Fibroblast of lung (primary cell): ENCODE results near the gene FAM184B. TPM values are rescaled to one million over a fixed set of nuclear protein-coding genes. Genes with fewer than 3 reads are reported as not detected.
A peak's percentile ranks its signal among the peaks of the same experiment; 100 is the strongest.

Source experiments
- DNase-seq, 2 donors: peaks; one replicate each; pipeline versions ENCODE4 v3.0.0 to v3.0.0-alpha.2; 2010; ENCODE audit warnings: low read depth in 2 of 2
- H2AFZ ChIP-seq: 2 replicates; pipeline ENCODE4 v1.5.1; 2012; ENCODE audit warnings: low read length, control low read depth, inconsistent platforms
- H3K27ac ChIP-seq: 2 replicates; pipeline ENCODE4 v1.5.1; 2011; ENCODE audit warnings: low read length, control low read depth; ENCODE audit not compliant: insufficient read depth
- H3K27me3 ChIP-seq: 2 replicates; pipeline ENCODE4 v1.5.1; 2011; ENCODE audit warnings: mild to moderate bottlenecking, low read length; ENCODE audit not compliant: control insufficient read depth, insufficient read depth
- H3K36me3 ChIP-seq: 2 replicates; pipeline ENCODE4 v1.5.1; 2011; ENCODE audit warnings: low read length; ENCODE audit not compliant: control insufficient read depth, insufficient read depth
- H3K4me1 ChIP-seq: 2 replicates; pipeline ENCODE4 v1.5.1; 2011; ENCODE audit warnings: low read length; ENCODE audit not compliant: control insufficient read depth, insufficient read depth; ENCODE audit errors: extremely low read depth
- H3K4me2 ChIP-seq: 2 replicates; pipeline ENCODE4 v1.5.1; 2011; ENCODE audit warnings: low read length, control low read depth; ENCODE audit not compliant: insufficient read depth; ENCODE audit errors: extremely low read depth
- H3K4me3 ChIP-seq, 4 experiments: fragments of 200-600 bp in 1 of 4; sonication (generic) in 1 of 4; replicated peaks in 1 of 4; 2 replicates each; pipeline ENCODE4 v1.5.1; 2011 to 2016; ENCODE audit warnings: low read length in 4 of 4, low read depth in 3 of 4, mild to moderate bottlenecking in 3 of 4, control low read depth in 2 of 4, inconsistent platforms in 1 of 4, mixed read lengths in 1 of 4; ENCODE audit not compliant: insufficient read depth in 1 of 4; ENCODE audit errors: control extremely low read depth in 1 of 4
- H3K79me2 ChIP-seq: 2 replicates; pipeline ENCODE4 v1.5.1; 2012; ENCODE audit warnings: mild to moderate bottlenecking, low read length, inconsistent platforms; ENCODE audit not compliant: control insufficient read depth, insufficient read depth
- H3K9ac ChIP-seq: 2 replicates; pipeline ENCODE4 v1.5.1; 2011; ENCODE audit warnings: mild to moderate bottlenecking, low read length, control low read depth; ENCODE audit not compliant: insufficient read depth
- H3K9me3 ChIP-seq: 2 replicates; pipeline ENCODE4 v1.5.1; 2012; ENCODE audit warnings: low read depth, low read length; ENCODE audit not compliant: control insufficient read depth, insufficient read depth
- H4K20me1 ChIP-seq: 2 replicates; pipeline ENCODE4 v1.5.1; 2011; ENCODE audit warnings: low read length; ENCODE audit not compliant: control insufficient read depth, insufficient read depth; ENCODE audit errors: extremely low read depth
- EZH2 ChIP-seq: IDR thresholded peaks from 2 replicates; pipeline ENCODE4 v1.5.1; 2012; ENCODE audit warnings: low read length, control low read depth, mild to moderate bottlenecking; ENCODE audit errors: missing control alignments
- polyA plus RNA-seq, 2 donors: library from polyadenylated mRNA; depleted of rRNA in 1 of 2; stranded (reverse) in 1 of 2; unstranded in 1 of 2; fragments of >200 nt; gene quantifications; 2 replicates each; pipeline ENCODE4 v1.2.1, GENCODE V29; 2011 to 2012; ENCODE audit warnings: missing spikeins in 1 of 2
- total RNA-seq: library from RNA; depleted of rRNA; stranded (reverse); fragments of >200 nt; gene quantifications from 2 replicates; pipeline ENCODE4 v1.2.1, GENCODE V29; 2014
- TF ChIP-seq, protein P1 (sequence below), 2 donors: IDR thresholded peaks in 1 of 2; conservative IDR thresholded peaks in 1 of 2; 1 replicate in 1 of 2; 2 replicates in 1 of 2; pipeline ENCODE4 v1.5.1; 2011 to 2012; ENCODE audit warnings: low read length in 2 of 2, control low read depth in 1 of 2, inconsistent platforms in 1 of 2, low read depth in 1 of 2, mild to moderate bottlenecking in 1 of 2

The FAM184B gene
- total and polyA plus RNA-seq, 2 donors (not counting 1 experiment from before 2014, with no cell fraction given), result not detected

DNA sequence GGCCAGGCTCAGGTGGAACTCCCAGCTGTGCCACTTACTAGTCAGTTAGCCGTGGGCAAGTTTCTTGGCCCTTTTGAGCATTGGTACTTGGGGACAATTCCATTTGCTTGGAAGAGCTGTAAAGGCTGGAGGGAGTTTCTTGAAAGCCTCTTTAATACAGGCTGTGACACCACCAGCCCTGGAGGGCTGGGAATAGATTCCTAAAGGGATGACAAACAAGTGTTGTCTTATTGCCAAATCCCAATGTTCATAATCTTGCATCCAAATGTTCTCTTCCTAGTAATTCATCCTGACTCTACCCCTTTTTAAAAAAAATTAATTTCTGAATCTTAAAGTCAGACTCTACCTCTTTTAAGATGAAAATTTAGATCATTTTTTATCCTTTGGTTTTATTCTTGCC is 181.6 kb downstream of the FAM184B start:
- no peak overlapping the region for H2AFZ ChIP-seq
- H4K20me1 ChIP-seq, result no peaks in the 10 kb centered on the region
- TF ChIP-seq EZH2, result no peak
- TF ChIP-seq, protein P1, sequence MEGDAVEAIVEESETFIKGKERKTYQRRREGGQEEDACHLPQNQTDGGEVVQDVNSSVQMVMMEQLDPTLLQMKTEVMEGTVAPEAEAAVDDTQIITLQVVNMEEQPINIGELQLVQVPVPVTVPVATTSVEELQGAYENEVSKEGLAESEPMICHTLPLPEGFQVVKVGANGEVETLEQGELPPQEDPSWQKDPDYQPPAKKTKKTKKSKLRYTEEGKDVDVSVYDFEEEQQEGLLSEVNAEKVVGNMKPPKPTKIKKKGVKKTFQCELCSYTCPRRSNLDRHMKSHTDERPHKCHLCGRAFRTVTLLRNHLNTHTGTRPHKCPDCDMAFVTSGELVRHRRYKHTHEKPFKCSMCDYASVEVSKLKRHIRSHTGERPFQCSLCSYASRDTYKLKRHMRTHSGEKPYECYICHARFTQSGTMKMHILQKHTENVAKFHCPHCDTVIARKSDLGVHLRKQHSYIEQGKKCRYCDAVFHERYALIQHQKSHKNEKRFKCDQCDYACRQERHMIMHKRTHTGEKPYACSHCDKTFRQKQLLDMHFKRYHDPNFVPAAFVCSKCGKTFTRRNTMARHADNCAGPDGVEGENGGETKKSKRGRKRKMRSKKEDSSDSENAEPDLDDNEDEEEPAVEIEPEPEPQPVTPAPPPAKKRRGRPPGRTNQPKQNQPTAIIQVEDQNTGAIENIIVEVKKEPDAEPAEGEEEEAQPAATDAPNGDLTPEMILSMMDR (conservative IDR thresholded peaks at IDR 0.05 in 1 of 2, IDR thresholded peaks at IDR 0.05 in 1 of 2; ENCODE audit: low read depth in 1 of 2, low read length in 2 of 2), result no peak
- H3K9ac ChIP-seq, result no peak overlapping the region
- no peaks in the 10 kb centered on the region for H3K79me2 ChIP-seq
- no peaks in the 10 kb centered on the region for H3K9me3 ChIP-seq
- no peaks in the 10 kb centered on the region for H3K27me3 ChIP-seq
- DNase-seq, result no peak
- no peaks in the 10 kb centered on the region for H3K36me3 ChIP-seq
- H3K27ac ChIP-seq, result no peak overlapping the region
- no peak overlapping the region for H3K4me2 ChIP-seq
- no peak overlapping the region for H3K4me3 ChIP-seq
- no peaks in the 10 kb centered on the region for H3K4me1 ChIP-seq

DNA sequence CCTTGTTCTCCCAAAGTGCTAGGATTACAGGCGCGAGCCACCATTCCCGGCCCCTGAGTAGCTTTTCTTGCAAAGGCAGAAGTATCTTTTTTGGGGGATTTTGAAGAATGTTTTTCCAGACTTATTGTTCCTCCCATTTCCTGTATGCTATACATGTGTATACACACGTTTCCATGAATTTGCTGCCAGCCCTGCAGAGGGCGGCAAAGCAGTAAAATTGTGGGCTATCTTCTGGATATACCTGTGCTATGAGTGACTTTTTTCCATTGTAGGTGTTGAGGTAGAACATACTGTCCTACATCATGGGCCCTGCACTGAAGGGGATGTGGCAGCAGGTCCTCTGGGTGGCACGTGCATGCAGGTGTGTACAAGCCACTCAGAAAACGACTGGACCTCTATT is 183.9 kb downstream of the FAM184B start:
- no peak overlapping the region for H3K9ac ChIP-seq
- no peaks in the 10 kb centered on the region for H3K27me3 ChIP-seq
- H3K4me2 ChIP-seq, result no peak overlapping the region
- TF ChIP-seq, protein P1 (conservative IDR thresholded peaks at IDR 0.05 in 1 of 2, IDR thresholded peaks at IDR 0.05 in 1 of 2; ENCODE audit: low read depth in 1 of 2, low read length in 2 of 2), result peak in 1 of 2 donors; percentile 37
- TF ChIP-seq EZH2, result no peak
- H3K27ac ChIP-seq, result no peak overlapping the region
- H4K20me1 ChIP-seq, result no peaks in the 10 kb centered on the region
- H3K4me1 ChIP-seq, result no peaks in the 10 kb centered on the region
- H3K79me2 ChIP-seq, result no peaks in the 10 kb centered on the region
- DNase-seq, result peak in 1 of 2 donors; percentile 8
- no peak overlapping the region for H2AFZ ChIP-seq
- H3K4me3 ChIP-seq, result no peak overlapping the region
- H3K9me3 ChIP-seq, result no peaks in the 10 kb centered on the region
- no peaks in the 10 kb centered on the region for H3K36me3 ChIP-seq

DNA sequence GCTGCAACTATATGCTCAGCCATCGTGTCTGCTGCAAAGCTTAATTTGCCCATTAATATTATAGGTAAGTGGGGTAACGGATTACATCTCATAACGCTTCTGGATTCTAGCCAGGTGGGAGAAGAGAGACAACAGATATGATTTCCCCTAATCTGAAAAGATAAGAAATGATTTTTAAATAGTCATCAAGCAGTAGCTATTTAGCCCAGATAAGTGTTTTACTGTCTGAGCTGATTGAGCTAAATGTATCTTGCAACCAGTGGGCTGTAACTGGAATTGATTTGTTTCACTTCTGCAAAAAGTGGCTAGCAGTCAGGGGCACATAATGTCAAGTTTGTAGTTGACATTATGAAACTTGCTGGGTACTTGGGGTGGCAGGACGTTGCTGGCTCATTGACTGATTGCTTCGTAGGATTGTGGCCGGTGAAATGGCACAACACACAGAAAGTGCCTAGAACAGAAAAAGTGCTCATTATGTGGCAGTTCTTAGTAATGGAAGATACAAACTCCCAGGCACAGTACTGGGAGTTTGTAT is 185.9 kb downstream of the FAM184B start:
- H3K36me3 ChIP-seq, result peaks cover 2% of the 10 kb centered on the region
- H3K79me2 ChIP-seq, result no peaks in the 10 kb centered on the region
- no peaks in the 10 kb centered on the region for H3K27me3 ChIP-seq

More for the DNA sequence above, 185.9 kb downstream of the FAM184B start:
- TF ChIP-seq, protein P1 (conservative IDR thresholded peaks at IDR 0.05 in 1 of 2, IDR thresholded peaks at IDR 0.05 in 1 of 2; ENCODE audit: low read depth in 1 of 2, low read length in 2 of 2), result no peak
- no peak for TF ChIP-seq EZH2
- no peak for DNase-seq
- Histone ChIP-seq H3K9ac (no peak overlapping the region), H3K4me2 (no peak overlapping the region), H4K20me1 (no peaks in the 10 kb centered on the region), H2AFZ (no peak overlapping the region), H3K4me1 (no peaks in the 10 kb centered on the region), H3K27ac (no peak overlapping the region), H3K4me3 (no peak overlapping the region), H3K9me3 (no peaks in the 10 kb centered on the region)
